AG04450 (cell line): ENCODE measurements around the gene AKT2. TPM values are rescaled to one million over a fixed set of nuclear protein-coding genes. Genes with fewer than 3 reads are reported as not detected.

Experiments used
- CTCF ChIA-PET: fragments of 300-600, 350-600 bp; formaldehyde crosslinking; extraction: SDS; loops from one replicate; lab custom pipeline; 2022; ENCODE audit warnings: antibody characterized with exemption, inconsistent platforms; lab: Charles Lee
- POLR2A ChIA-PET: fragments of 350-600 bp; formaldehyde crosslinking; extraction: SDS; loops from one replicate; lab custom pipeline; 2021; ENCODE audit warnings: antibody characterized with exemption, inconsistent platforms; lab: Yijun Ruan, JAX
- DNase-seq: peaks from one replicate; pipeline ENCODE4 v3.0.0-alpha.2; 2011; ENCODE audit warnings: low read depth, low spot score
- H3K27ac ChIP-seq: one replicate; pipeline ENCODE4 v1.5.1; 2012; ENCODE audit warnings: low read depth, low read length, control low read depth
- H3K27me3 ChIP-seq: one replicate; pipeline ENCODE4 v1.6.0; 2012; ENCODE audit warnings: low read length; ENCODE audit not compliant: control insufficient read depth, insufficient read depth
- H3K4me3 ChIP-seq: 2 replicates; pipeline ENCODE4 v1.5.1; 2011; ENCODE audit warnings: mild to moderate bottlenecking, low read depth, low read length, control low read depth
- H3K9me3 ChIP-seq: 2 replicates; pipeline ENCODE4 v1.5.1; 2012; ENCODE audit warnings: low read length; ENCODE audit not compliant: control insufficient read depth, insufficient read depth
- CTCF ChIP-seq: IDR thresholded peaks from 2 replicates; pipeline ENCODE4 v1.5.1; 2011; ENCODE audit warnings: low read depth, low read length, control low read depth, inconsistent platforms
- polyA plus RNA-seq: library from polyadenylated mRNA; depleted of rRNA; stranded (reverse); fragments of >200 nt; gene quantifications from 2 replicates; pipeline ENCODE4 v1.2.3, GENCODE V29; 2011

AKT2 gene
- polyA plus RNA-seq, 1 experiment = 99.8 TPM

DNA sequence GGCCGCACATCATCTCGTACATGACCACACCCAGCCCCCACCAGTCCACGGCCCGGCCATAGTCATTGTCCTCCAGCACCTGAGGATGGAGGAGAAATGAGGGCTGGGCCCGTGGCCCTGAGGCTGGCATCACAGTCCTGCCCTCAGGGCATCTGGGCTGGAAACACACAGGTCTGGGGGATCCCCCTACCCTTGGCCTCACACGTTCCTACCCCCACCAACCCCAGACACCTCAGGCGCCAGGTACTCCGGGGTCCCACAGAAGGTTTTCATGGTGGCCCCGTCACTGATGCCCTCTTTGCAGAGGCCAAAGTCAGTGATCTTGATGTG, 49.2 kb downstream of the AKT2 start:
- TF ChIP-seq CTCF = no peak
- ChIA-PET CTCF (interaction anchor here (0.5 kb wide), 1 partner anchor 25 kb away, joined by 3 read pairs; no protein-coding TSS in a partner anchor), POLR2A (no interaction called here)

DNA sequence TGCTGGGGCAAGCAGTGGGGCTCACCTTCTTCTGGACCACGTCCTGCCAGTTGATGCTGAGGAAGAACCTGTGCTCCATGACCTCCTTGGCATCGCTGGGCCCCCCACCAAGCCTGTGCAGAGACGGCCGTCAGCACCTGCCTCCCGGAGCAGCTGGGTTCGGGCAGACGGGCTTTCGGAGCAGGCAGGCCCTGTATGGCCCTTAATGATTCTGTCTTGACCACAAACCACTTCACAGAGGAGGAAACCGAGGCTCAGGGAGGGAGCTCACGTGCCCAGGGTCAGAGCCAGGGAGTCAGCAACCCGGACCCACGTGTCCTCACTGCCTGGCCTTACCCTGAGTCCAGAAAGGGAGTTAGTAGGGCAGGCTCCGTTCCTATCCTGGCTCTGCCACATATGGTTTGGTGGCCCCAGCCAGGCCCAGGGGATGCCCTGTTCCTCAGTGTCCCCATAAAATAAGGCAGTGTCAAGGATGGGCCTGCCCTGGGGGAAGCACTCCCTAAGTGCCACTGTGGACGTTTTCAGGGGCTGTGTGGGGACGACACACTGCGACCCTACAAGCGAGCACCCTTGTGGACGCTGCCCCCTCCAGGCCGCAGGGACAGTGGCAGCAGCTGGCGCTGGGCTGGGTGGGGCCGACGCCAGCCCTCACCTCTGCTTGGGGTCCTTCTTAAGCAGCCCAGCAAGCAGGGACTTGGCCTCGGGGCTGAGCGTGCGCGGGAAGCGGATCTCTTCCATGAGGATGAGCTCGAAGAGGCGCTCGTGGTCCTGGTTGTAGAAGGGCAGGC, 49.7 kb downstream of the AKT2 start:
- no peaks in the 10 kb centered on the region; the same call in 1 of the 2 replicates for H3K9me3 ChIP-seq
- no peak for TF ChIP-seq CTCF
- DNase-seq = no peak
- no peak overlapping the region for H3K4me3 ChIP-seq
- H3K27me3 ChIP-seq = no peaks in the 10 kb centered on the region
- ChIA-PET POLR2A (no interaction called here), CTCF (interaction anchor here (0.5 to 0.9 kb wide), 2 partner anchors 26 to 49 kb away, joined by 3 to 5 read pairs; partner anchors contain the start of gene AKT2)
- H3K27ac ChIP-seq = no peak overlapping the region

More for the DNA sequence above, 49.2 kb downstream of the AKT2 start:
- no peaks in the 10 kb centered on the region for H3K27me3 ChIP-seq
- no peaks in the 10 kb centered on the region; the same call in 1 of the 2 replicates for H3K9me3 ChIP-seq
- no peak for DNase-seq
- H3K4me3 ChIP-seq = no peak overlapping the region
- H3K27ac ChIP-seq = no peak overlapping the region

DNA sequence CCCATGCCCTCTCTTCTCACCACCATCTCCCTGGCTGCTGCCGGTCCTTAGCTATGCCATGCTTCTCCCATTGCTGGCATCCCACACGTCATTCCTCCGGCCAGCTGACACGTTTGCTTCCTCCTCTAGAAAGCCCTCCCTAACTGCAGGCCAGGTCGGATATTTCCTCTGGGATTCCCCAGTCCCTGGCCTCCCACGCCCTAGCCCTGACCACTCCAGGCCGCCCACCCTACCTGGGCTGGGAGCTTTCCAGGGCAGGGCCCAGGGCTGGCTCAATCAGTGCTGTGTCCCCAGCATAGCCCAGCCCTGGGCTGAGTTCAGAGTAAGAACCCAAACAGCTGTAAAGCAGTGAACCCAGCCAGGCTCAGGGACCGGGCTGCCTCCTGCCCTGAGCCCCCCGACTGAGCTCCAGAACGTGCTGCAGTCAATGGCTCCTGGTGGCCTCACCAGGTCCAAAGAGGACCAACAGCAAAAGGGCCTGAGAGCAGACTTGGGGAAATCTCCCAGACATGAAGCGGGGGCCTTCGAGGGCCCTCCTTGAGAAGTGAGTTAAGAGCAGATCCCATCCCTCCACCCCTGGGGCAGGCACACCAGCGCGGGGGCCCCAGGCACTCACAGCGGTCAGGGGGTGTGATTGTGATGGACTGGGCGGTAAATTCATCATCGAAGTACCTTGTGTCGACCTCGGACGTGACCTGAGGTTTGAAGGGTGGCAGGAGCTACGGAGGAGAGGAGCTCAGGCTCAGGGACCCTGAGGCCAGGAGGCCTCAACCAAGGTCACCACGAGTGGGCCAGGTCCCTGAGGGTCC, 50.5 kb downstream of the AKT2 start:
- H3K27ac ChIP-seq = no peak overlapping the region
- no peak for DNase-seq
- H3K4me3 ChIP-seq = no peak overlapping the region
- no peak for TF ChIP-seq CTCF
- CTCF ChIA-PET = interaction anchor here (0.9 kb wide), 1 partner anchor 50 kb away, joined by 5 read pairs; the partner anchor contains the start of gene AKT2
- H3K9me3 ChIP-seq = no peaks in the 10 kb centered on the region; the same call in 1 of the 2 replicates
- POLR2A ChIA-PET = interaction anchor here (0.6 kb wide), 1 partner anchor 30 kb away, joined by 5 read pairs; no protein-coding TSS in a partner anchor
- no peaks in the 10 kb centered on the region for H3K27me3 ChIP-seq

- Histone ChIP-seq H3K4me3 (no peak overlapping the region), H3K27me3 (no peaks in the 10 kb centered on the region), H3K9me3 (no peaks in the 10 kb centered on the region; the same call in 1 of the 2 replicates), H3K27ac (no peak overlapping the region)
- DNase-seq = no peak
- POLR2A ChIA-PET = interaction anchor here (0.6 kb wide), 1 partner anchor 31 kb away, joined by 5 read pairs; no protein-coding TSS in a partner anchor
- TF ChIP-seq CTCF = no peak
- CTCF ChIA-PET = no interaction called here
Observed at GRCh38 chr19:40233811-40234389, 51.2 kb downstream of the AKT2 start.
